Thoracic aorta (tissue), 2 donors: ENCODE results near the gene DUSP22. TPM values are rescaled to one million over a fixed set of nuclear protein-coding genes. Genes with fewer than 3 reads are reported as not detected.

ENCODE experiments used
- ATAC-seq: fragments of 150-250 bp; one replicate; pipeline ENCODE4 v1.8.0; 2017; ENCODE audit warnings: low read depth; ENCODE audit not compliant: insufficient number of reproducible peaks, low FRiP score
- DNase-seq: peaks from one replicate; pipeline ENCODE4 v3.0.0-alpha.2; 2020; ENCODE audit warnings: low spot score
- H3K27ac ChIP-seq, 2 donors: fragments of 200-600 bp; sonication (generic); 1 replicate in 1 of 2; 2 replicates in 1 of 2; pipeline ENCODE4 v1.5.1; 2016; ENCODE audit warnings: mild to moderate bottlenecking in 2 of 2, moderate library complexity in 2 of 2
- H3K27me3 ChIP-seq: fragments of 200-600 bp; sonication (generic); replicated peaks from 2 replicates; pipeline ENCODE4 v1.6.0; 2016; ENCODE audit warnings: mild to moderate bottlenecking; ENCODE audit not compliant: insufficient read depth
- H3K36me3 ChIP-seq: fragments of 200-600 bp; sonication (generic); one replicate; pipeline ENCODE4 v1.5.1; 2016
- H3K4me1 ChIP-seq, 2 donors: fragments of 200-600 bp; sonication (generic); 1 replicate in 1 of 2; 2 replicates in 1 of 2; pipeline versions ENCODE4 v1.5.1 to v1.6.0; 2016; ENCODE audit warnings: low read depth in 2 of 2, mild to moderate bottlenecking in 1 of 2; ENCODE audit not compliant: control insufficient read depth in 1 of 2
- H3K4me3 ChIP-seq: fragments of 200-600 bp; sonication (generic); 2 replicates; pipeline ENCODE4 v1.5.1; 2016; ENCODE audit warnings: mild to moderate bottlenecking
- H3K9me3 ChIP-seq: fragments of 200-600 bp; sonication (generic); 2 replicates; pipeline ENCODE4 v1.5.1; 2016
- CTCF ChIP-seq: fragments of 200-600 bp; sonication (generic); IDR thresholded peaks from one replicate; pipeline ENCODE4 v1.5.1; 2019; ENCODE audit warnings: antibody characterized with exemption
- total RNA-seq, 2 donors: library from RNA; depleted of rRNA; stranded (reverse); fragments of >200 nt; gene quantifications; one replicate each; pipeline versions ENCODE4 v1.1.0 to v1.2.3, GENCODE V29; 2016

DUSP22 gene
- total RNA-seq, 2 donors from 2014 or later: 49.0 to 74.6 TPM

GRCh38 chr6:378958-379409 is 86.7 kb downstream of the DUSP22 start:
- H3K4me3 ChIP-seq: no peak overlapping the region
- no peaks in the 10 kb centered on the region for H3K4me1 ChIP-seq
- DNase-seq: no peak
- H3K27ac ChIP-seq: no peak overlapping the region
- ATAC-seq: no peak
- H3K27me3 ChIP-seq: no peaks in the 10 kb centered on the region
- H3K36me3 ChIP-seq: no peaks in the 10 kb centered on the region
- no peaks in the 10 kb centered on the region for H3K9me3 ChIP-seq
- no peak for TF ChIP-seq CTCF

- Histone ChIP-seq H3K36me3 (no peaks in the 10 kb centered on the region), H3K4me3 (no peak overlapping the region), H3K9me3 (no peaks in the 10 kb centered on the region), H3K27me3 (no peaks in the 10 kb centered on the region), H3K27ac (no peak overlapping the region), H3K4me1 (no peaks in the 10 kb centered on the region)
- DNase-seq (no peak), ATAC-seq (no peak)
- no peak for TF ChIP-seq CTCF
Measured at GRCh38 chr6:379410-380181, 87.3 kb downstream of the DUSP22 start.

- Histone ChIP-seq H3K27ac (no peak overlapping the region), H3K27me3 (no peaks in the 10 kb centered on the region), H3K9me3 (no peaks in the 10 kb centered on the region), H3K36me3 (no peaks in the 10 kb centered on the region), H3K4me3 (no peak overlapping the region), H3K4me1 (no peaks in the 10 kb centered on the region)
- ATAC-seq: no peak
- TF ChIP-seq CTCF: no peak
- no peak for DNase-seq
Measured at GRCh38 chr6:380234-381218, 88.2 kb downstream of the DUSP22 start.

GRCh38 chr6:381742-382461 is 89.6 kb downstream of the DUSP22 start:
- no peaks in the 10 kb centered on the region for H3K9me3 ChIP-seq
- no peaks in the 10 kb centered on the region for H3K36me3 ChIP-seq
- H3K27me3 ChIP-seq: no peaks in the 10 kb centered on the region
- H3K4me1 ChIP-seq: no peaks in the 10 kb centered on the region
- H3K4me3 ChIP-seq: no peak overlapping the region
- TF ChIP-seq CTCF: no peak
- ATAC-seq (no peak), DNase-seq (no peak)
- no peak overlapping the region for H3K27ac ChIP-seq
